NCI-H146 (cell line): ENCODE results near the gene SOX8.
"Not testable (repeated sequence)": the region's sequence is repeated elsewhere in the genome, so short reads cannot be mapped to it uniquely, and the experiment has no call there.

ENCODE experiments used
- DNase-seq: peaks from one replicate; lab custom pipeline; 2025; lab: John Stamatoyannopoulos, UW

SOX8 gene

GRCh38 chr16:981695-982144, at the start of gene SOX8:
TSS of gene SOX8 (plus strand) at chr16:981770. CDS start at chr16:981923, 153 bp downstream.
- no peak for DNase-seq

- DNase-seq = no peak
Measured at GRCh38 chr16:932831-933330, 48.7 kb upstream of the SOX8 start.

- DNase-seq = no peak
Measured at GRCh38 chr16:933581-933980, 48.0 kb upstream of the SOX8 start.

GRCh38 chr16:934178-934577, 47.4 kb upstream of the SOX8 start:
- no peak for DNase-seq

- no peak for DNase-seq
Measured at GRCh38 chr16:935684-936083, 45.9 kb upstream of the SOX8 start.

GRCh38 chr16:937311-937710, 44.3 kb upstream of the SOX8 start:
- no peak for DNase-seq

GRCh38 chr16:937723-938122, 43.8 kb upstream of the SOX8 start:
- no peak for DNase-seq

- DNase-seq = no peak
Measured at GRCh38 chr16:938136-938535, 43.4 kb upstream of the SOX8 start.

- no peak for DNase-seq
Measured at GRCh38 chr16:938752-939151, 42.8 kb upstream of the SOX8 start.

- no peak for DNase-seq
Measured at GRCh38 chr16:939311-939710, 42.3 kb upstream of the SOX8 start.

- no peak for DNase-seq
Measured at GRCh38 chr16:939941-940340, 41.6 kb upstream of the SOX8 start.

- no peak for DNase-seq
Measured at GRCh38 chr16:942436-943060, 39.0 kb upstream of the SOX8 start.

- no peak for DNase-seq
Measured at GRCh38 chr16:943971-944370, 37.6 kb upstream of the SOX8 start.

GRCh38 chr16:945271-946047, 36.1 kb upstream of the SOX8 start:
- no peak for DNase-seq

- DNase-seq = no peak
Measured at GRCh38 chr16:946048-946395, 35.5 kb upstream of the SOX8 start.

- DNase-seq = no peak
Measured at GRCh38 chr16:947255-947921, 34.2 kb upstream of the SOX8 start.

- DNase-seq = not testable (repeated sequence)
Measured at GRCh38 chr16:947922-948303, 33.7 kb upstream of the SOX8 start.

GRCh38 chr16:948767-949166, 32.8 kb upstream of the SOX8 start:
- not testable (repeated sequence) for DNase-seq

- DNase-seq = not testable (repeated sequence)
Measured at GRCh38 chr16:950733-951573, 30.6 kb upstream of the SOX8 start.

GRCh38 chr16:951660-952301, 29.8 kb upstream of the SOX8 start:
- no peak for DNase-seq

- DNase-seq = no peak
Measured at GRCh38 chr16:952321-952720, 29.2 kb upstream of the SOX8 start.

GRCh38 chr16:953818-954217, 27.8 kb upstream of the SOX8 start:
- not testable (repeated sequence) for DNase-seq
